GM18909 (cell line): Measurements from ENCODE around the gene DOCK2.
A peak's percentile ranks its signal among the peaks of the same experiment; 100 is the strongest.
"Not testable (repeated sequence)": the region's sequence is repeated elsewhere in the genome, so short reads cannot be mapped to it uniquely, and the experiment has no call there.

Experiments used
- ATAC-seq: cut with Tn5 transposase; IDR thresholded peaks from one replicate; pipeline ENCODE4 v1.9.1; 2021; ENCODE audit warnings: mild to moderate bottlenecking; ENCODE audit not compliant: unreplicated experiment, poor library complexity

DOCK2 gene

DNA sequence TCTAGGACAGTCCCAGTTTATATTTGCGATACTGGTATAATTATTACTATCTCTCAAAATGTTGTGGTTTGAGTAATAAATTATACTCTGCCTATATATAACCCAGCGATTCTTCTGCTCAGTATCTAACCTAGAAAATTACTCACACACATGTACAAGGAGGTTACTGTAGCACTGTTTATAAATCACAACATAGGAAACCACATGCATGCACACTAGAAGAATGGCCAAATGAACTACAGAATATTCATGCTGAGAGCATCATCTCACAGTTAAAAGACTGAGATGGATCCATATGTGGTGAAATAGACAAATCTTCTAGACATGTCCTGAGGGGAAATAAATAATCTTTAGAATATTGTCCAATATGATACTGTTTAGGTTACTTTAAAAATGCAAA, 281.2 kb downstream of the DOCK2 start:
- ATAC-seq: no peak

DNA sequence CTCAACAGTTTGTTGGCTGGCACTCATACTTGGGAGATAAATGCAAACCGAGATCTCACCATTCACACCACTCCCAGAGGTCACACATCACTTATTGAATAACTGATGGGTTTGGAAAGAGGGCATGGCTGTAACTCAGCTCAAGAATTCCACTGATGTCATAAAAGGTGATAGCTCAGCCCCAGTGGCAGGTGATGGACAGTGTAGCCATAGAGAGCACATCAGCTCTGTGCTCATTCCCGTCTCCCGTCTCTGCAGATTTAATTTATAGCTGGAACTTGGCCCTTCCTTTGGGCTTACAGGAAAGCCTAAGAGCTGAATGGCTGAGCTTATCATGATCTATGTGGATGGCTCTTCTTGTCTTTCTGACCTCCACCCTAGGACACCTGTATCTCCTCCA, 283.4 kb downstream of the DOCK2 start:
- ATAC-seq: no peak

DNA sequence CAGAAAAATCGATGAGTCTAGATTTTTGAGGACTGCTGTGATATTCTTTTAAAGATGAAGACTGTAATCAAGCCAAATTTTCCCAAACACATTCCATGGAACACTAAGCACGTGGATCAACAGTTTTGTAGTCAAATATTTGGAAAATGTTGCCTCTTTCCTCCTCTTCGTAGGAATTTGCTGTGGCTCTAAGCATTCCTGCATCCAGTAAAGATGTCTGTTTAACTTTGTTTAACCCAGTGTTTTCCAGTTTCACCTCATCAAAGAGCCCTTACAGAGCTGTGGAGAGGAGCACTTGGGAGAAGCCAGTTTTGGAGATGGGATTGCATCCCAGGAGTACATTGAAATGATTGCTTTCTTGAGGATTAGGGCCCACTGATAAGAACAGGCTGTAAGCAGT, 284.3 kb downstream of the DOCK2 start:
- no peak for ATAC-seq

DNA sequence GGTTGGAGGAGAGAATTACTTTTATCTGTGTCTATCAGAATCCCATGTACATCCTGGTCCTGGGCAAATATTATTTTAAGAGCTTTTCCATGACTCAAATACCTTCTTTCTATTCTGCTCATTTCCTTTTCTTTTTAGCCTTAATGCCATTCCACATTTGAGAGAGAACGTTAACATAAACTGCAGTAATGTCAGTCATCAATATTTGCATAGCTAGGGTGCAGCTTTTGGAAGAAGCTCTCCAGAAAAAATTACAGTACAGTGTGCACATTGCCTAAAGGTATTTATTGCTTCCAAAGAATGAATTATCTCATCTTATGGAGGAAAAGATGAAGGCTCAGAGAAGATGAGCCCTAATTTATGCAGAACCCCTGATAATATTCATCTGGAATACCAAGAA, 284.9 kb downstream of the DOCK2 start:
- no peak for ATAC-seq

DNA sequence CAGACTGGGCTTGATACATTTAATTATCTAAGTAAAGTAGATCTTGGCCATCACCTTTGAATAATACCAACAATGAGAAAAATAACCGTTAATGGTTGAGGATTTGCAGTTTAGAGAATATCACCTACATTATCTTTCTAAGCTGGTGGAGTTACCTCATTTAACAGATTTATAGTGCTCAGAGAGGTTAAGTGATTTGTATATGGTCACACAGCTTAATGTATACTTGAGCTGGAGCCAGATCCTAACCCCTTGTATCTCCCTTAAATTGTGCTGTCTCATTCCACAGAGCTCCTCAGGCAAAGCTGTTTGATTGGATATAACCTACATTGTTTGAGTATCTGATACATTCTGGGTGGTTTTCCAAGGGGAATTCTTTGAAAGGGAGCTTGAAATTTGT, 285.4 kb downstream of the DOCK2 start:
- no peak for ATAC-seq

DNA sequence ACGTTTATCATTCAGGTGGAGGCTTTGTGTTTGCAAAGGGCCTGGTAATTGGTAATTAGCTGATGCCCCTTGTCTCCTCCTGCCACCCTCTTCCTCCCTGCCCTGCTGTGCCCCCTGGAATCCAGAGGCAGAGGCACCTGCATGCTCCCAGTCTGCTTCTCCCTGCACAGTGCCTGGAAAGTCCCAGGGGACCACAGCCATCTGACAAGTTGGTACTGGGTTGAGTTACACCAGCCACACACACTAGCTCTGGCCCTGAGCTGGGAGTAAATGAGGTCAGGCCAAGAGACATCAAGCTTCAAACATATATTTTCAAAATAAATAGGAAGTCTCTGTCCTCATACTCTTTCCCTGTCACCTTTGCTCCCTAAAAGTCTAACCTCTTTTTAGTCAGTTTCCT, 286.9 kb downstream of the DOCK2 start:
- peak; percentile 68 for ATAC-seq

DNA sequence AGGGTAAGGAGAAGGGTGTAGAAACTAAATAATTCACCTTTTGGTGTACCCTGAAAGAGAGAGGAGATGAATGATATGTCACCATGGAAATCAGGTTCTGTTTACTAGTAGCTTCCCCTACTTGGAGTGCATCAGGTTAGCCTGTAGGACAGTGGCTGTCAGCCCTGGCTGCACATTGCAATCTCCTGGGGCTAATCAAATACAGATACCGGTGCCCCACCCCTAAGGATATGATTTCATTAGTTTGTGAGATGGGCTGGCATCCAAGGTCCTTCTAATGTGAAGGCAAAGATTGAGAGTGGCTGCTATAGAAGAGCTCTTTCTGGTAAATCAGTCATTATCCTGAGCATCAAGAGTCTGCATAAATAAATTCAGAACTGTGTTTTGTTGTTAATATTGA, 296.1 kb downstream of the DOCK2 start:
- no peak for ATAC-seq

DNA sequence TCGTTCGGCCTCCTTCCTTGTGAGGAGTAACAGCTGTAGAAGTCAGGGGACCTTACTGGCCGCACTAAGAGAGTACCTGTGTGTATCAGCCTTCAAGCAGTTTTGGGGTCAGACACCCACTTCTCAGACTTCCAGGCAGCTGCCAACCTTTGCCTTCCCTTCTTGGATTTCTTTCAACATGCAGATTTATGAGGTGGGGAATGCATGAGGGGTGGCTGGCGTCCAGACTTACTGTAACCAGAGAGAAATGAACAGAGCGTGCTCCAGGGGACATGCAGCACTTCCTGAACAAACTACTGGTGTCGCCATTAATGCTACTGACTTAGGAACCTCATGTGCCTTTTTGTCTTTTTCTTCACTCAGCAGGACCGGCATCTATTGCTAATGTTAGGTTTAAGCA, 296.5 kb downstream of the DOCK2 start:
- no peak for ATAC-seq

DNA sequence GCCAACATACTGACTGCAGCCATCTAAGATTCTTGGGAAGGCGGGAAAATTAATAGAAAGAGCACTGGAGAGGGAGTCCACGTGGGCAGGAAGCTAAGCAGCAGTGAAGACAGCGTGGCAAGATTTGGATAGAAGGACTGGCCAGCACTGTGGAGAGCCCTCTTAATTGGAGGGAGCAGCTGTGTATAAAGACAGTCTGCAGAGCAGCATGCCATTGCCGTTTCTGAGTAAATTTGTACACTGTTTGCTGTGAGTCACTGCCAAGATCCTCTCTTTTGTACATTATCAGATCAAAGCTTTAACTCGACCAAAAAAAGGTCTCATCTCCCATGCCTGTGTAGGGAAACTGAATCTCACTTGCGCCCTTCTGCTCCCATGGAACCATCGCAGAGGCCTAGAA, 297.9 kb downstream of the DOCK2 start:
- no peak for ATAC-seq

DNA sequence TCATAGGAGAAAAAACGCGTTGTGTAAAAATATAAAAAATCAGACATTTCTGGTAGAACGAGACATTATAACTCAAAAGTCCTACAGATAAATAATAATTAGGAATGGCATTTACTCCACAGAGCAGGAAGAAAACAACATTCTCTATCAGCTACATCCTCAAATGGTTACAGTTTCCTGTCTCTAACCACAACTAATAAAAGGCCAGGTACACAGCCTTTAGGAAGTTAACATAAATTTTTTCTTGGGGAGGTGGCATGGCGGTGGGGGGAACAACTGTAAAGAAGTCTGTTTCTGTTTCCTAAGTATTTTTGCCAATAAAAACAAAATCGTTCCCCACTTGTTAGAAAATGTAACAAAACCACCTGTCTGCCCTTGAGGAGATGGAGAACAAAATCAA, 298.7 kb downstream of the DOCK2 start:
- ATAC-seq: no peak

DNA sequence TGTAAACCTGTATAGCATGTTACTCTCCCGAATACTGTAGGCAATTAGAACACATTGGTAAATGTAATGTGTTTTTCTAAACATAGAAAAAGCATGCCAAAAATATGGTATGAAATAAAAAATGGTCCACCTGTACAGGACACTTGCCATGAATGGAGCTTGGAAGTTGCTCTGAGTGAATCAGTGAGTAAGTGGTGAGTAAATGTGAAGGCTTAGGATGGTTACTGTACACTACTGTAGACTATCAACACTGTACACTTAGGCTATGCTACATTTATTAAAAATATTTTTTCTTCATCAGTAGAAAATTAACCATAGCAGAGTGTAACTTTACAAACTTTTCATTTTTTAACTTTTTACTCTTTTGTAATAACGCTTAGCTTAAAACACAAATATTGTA, 301.4 kb downstream of the DOCK2 start:
- ATAC-seq: no peak

DNA sequence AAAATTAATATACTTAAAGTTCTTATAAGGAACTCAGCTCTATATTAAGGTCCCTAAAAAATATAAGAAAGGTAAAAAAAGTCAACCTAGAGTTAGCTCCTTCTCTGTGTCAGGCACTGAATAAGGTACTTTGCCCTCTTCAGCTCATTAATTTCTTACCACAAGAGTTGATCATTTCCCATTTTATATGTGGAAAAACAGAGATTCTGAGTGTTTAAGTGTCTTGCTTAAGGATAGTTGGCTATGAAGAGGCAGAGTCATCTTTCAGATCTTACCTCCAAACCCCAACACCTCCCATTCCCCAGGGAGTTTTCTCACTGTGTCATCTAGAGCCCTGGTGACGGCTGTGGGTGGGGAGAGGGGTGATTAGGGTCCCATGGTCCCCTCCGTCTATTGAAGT, 302.7 kb downstream of the DOCK2 start:
- ATAC-seq: no peak

DNA sequence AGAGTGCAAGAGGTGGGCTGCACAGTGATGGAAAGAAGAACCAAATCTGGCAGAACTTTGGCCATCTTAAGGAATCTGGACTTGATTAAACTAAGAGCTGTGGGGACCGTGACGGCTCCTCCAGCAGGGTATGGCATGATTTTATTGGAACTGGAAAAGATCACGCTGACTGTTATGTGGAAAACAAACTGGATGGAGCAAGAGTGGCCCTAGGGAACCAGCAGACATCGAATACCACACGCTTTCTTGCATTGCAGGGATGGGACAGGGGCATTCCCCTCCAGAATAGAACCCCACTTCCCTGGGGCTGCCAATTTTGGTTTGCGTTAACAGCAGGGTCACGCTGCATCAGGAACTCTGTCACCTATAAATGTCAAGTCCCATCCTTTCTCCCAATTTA, 304.5 kb downstream of the DOCK2 start:
- ATAC-seq: no peak

DNA sequence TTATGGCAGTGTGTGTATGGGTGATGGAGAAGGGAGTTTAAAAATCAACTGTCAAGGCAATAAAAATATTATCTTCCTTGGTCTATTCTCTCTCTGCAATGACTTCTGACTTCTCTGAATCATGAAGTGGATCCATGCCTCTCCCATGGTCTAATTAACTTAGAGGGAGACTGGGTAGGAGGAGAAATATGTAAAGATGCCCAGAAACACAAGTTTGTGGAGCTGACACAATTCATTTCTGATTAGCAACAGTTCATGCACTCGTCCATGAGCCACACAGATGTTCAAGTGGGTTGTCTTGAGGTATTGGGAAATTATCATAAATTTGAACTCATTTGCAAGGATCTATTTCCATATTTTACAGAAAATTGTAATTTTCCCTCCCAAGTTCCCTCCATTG, 305.1 kb downstream of the DOCK2 start:
- no peak for ATAC-seq

DNA sequence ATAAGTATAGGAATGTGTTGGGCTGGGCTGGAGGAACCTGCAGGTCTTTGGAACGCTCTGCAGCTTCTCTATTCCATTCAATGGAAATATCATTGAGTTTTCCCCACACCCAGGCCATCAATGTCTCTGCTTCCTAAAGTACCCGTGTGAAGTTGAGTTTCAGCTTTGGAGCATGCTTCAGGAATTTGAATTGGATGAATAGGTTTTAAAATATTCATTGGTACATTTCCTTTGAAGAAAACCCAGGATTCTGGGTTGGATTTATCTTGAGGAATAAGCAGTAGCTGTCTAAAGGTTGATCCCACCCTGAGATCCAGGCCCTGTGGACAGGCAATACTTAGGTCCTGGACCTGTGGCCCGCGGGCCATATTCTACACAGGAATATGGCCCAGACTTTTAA, 306.0 kb downstream of the DOCK2 start:
- ATAC-seq: no peak

DNA sequence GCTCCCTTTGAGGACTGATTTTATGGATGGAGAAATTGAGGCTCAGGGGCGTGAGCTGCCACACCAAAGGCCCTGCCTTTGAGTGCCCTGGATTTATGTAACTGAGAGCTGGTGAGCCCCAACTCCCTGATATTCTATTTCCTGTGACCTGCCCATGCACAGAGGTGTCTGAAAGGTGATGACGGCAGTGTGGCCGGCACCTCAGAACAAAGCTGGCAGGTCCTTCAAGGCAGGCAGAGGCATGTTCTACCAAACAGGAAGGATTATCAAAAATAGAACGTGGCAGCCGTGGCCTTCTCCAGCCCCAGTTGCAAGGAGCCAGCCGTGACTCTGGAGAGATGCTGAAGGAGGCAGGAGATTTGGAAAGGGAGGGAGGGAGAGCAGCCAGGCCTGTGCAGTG, 307.0 kb downstream of the DOCK2 start:
- ATAC-seq: peak; percentile 21

DNA sequence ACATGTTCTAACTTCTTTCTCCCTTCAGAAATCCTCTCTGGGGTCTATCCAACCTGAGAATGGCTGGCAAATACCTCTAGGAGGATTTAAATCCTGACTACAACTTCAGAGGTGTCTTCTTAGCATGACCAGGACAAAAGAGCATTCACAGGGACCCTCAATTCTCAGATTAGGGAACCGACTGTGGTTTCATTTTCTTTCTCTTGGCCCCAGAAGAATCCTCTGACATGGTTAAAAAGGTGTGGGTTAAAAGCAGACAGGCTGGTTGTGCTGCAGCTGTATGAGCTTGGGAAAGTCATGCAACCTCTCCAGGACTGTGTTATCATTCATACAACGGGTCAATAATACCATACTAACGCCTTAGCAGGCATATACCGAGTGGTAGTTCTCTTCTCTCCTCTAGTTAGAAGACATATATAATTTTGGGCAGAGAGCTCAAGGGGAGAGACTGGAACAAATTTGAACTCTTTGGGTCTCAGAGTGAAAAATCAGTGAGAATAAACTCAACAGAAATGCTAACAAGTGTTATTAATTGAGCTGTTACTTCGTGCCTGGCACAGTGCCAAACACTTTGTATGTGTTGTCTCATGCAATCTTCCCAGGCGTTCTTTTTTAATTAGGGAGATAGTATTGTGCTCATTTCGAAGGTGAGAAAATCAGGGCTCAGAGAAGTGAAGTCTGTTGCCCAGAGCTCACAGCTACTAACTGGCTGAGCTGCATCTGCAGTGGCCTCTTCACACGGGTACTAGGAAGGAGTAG, 308.0 kb downstream of the DOCK2 start:
- peak; percentile 45 for ATAC-seq

DNA sequence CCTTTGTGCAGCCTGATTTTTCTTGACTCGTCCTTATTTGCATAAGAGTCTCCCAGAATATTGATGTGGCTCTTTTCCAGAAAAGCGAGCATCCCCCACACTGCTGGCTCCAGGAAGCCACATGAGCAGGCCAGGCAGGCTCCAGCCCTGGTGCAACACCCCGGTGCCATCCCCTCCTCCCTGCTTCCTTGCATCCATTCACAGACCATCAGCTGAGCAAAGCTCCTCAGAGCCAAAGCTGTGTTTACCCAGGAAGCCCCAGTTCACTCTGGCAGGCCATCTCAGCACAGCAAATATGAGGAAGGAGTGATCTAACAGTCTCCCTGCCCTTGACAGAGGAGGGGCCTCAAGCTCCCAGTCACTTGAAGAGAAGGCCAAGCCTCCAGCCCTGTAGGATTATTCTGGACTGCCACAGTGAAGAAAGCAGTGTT, 308.8 kb downstream of the DOCK2 start:
- ATAC-seq: no peak

DNA sequence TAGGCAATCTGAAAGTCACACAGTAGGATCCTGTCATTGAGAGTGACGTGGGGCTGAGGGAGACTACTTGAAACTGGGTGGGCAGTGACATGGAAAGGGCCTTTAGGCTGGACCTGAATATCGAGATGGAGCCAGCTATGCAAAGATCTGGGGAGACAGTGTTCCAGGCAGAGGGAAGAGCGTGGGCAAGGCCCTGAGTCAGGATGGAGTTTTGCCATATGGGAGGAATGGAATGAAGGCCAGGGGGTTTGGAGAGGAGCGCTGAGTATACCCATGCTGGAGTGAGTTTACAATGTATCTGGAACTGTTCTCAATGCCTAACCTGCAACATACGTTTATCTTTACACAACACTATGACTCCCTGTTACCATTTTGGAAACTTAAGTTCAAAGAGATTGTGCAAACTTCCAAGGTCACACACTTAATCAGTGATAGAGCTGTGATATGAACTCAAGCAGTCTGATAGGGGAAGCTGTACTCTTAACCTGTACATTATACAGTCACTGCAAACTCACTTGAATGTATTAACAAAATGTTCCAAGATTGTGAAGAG, 309.7 kb downstream of the DOCK2 start:
- ATAC-seq: no peak

DNA sequence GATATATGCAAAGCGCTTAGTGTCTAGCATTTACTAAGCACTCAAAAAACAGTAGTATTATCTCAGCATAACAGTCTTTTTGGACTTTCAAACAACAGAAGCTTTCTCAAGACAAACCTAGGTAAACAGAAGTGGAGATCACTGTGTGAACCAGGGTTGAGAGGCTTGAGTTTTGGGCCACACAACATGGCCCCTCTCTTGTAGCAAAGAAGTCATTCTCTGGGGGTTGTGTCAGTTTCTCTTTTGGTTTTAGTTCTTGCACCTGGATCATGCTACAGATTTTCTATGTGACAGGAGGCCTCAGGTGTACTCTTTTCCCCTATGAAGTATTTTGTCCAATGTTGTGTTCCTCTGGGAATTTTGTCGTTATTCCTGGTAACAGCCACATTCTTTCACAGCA, 313.3 kb downstream of the DOCK2 start:
- ATAC-seq: no peak

DNA sequence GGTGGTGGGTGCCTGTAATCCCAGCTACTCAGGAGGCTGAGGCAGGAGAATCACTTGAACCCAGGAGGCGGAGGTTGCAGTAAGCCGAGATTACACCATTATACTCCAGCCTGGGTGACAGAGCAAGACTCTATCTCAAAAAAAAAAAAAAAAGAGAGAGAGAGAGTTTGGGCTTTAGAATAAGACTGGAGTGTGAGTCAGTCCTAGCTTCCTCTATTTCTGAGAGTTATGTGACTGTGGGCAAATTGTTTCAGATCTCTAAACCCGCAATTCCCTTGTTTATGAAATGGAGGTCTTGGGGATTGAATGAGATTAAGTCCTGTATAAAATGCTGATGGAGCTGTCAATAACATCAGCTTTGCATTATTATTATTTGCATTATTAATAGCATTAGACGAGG, 316.1 kb downstream of the DOCK2 start:
- ATAC-seq: not testable (repeated sequence)

DNA sequence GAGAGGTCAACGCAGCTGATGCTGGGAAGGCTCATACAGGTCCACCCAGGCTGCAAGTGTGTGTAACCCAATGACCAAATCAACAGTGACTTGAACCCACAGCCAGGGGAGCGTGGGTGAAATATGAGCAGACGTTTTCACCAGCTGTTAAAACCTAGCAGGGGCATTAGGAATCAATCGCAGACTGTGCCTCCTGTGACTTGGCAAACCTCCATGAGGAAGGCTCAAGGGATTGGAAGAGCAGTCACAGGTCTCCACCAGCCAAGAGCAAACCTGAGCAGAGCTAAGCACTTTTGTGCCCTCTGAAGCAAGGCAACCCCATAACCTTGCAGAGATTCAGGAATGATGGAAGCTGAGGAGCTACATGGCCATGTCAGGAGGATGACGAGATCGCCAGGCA, 317.7 kb downstream of the DOCK2 start:
- no peak for ATAC-seq
